Tibial nerve (tissue), 4 donors: Measurements from ENCODE around the gene ADPRM.

Source experiments
- CTCF ChIP-seq, 5 experiments: fragments of 200-600 bp in 3 of 5; fragments of 450-650 bp in 2 of 5; sonication (generic) in 3 of 5; IDR thresholded peaks; one replicate each; pipeline ENCODE4 v1.5.1; 2016 to 2019; ENCODE audit warnings: antibody characterized with exemption in 5 of 5, mild to moderate bottlenecking in 3 of 5, moderate library complexity in 2 of 5
- EP300 ChIP-seq, 2 donors: sonication (generic); formaldehyde crosslinking; IDR thresholded peaks; one replicate each; pipeline ENCODE4 v1.6.1; 2017; ENCODE audit warnings: antibody characterized with exemption in 2 of 2, mild to moderate bottlenecking in 1 of 2
- POLR2A ChIP-seq, 2 donors: fragments of 450-650 bp; IDR thresholded peaks; one replicate each; pipeline ENCODE4 v1.6.1; 2017; ENCODE audit warnings: antibody characterized with exemption in 2 of 2, mild to moderate bottlenecking in 2 of 2, moderate library complexity in 2 of 2

DNA sequence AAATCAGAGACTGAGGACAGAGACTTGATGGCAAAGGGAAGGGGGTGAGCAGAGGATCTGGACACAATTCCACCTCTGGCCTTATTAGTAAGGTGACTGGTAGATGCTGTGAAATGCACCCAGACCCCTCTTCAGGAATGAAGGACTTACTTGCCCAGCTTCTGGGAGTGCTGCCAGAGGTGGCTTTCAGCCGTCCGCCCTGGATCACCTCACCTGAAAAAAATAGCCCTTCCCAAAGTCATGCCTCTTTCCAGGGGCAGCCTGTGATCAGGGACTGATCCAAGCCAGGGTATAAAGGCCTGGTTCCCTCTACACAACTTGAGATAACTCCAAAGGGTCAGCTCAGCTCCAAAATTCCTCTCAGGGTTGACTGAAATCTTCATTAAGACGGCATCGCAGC lies 52.8 kb downstream of the ADPRM start:
- TF ChIP-seq POLR2A (IDR thresholded peaks at IDR 0.05) (no peak), CTCF (IDR thresholded peaks at IDR 0.05) (no peak), EP300 (IDR thresholded peaks at IDR 0.05) (no peak)
